ENCODE measurements around the gene ORC5.

The ORC5 gene

GRCh38 chr7:104207731-104208420 is at the start of gene ORC5:
Gene ORC5 (minus strand): TSS chr7:104208013. CDS start chr7:104207904, 109 bp downstream.
- DNase-seq (ENCODE audit: low read depth, low spot score) = no peak
- TF ChIP-seq CTCF (IDR thresholded peaks at IDR 0.05; ENCODE audit: insufficient read depth, low read length, missing control alignments) = no peak
- ChIA-PET POLR2A (interaction anchor here (1.0 kb wide), 1 partner anchor 24 kb away, joined by 3 read pairs; no protein-coding TSS in a partner anchor), CTCF (interaction anchor here (0.6 to 1.5 kb wide), 2 partner anchors 17 to 684 kb away, joined by 3 to 4 read pairs; no protein-coding TSS in a partner anchor)
- H3K4me3 ChIP-seq (ENCODE audit: low read depth, low read length) = peak within 1 kb of the TSS; percentile 93

GRCh38 chr7:104255616-104256015 is 47.8 kb upstream of the ORC5 start:
- no peak for DNase-seq (ENCODE audit: low read depth, low spot score)
- ChIA-PET POLR2A (no interaction called here), CTCF (interaction anchor here (1.8 kb wide), 1 partner anchor 12 kb away, joined by 6 read pairs; no protein-coding TSS in a partner anchor)
- no peak overlapping the region for H3K4me3 ChIP-seq (ENCODE audit: low read depth, low read length)
- no peak for TF ChIP-seq CTCF (IDR thresholded peaks at IDR 0.05; ENCODE audit: insufficient read depth, low read length, missing control alignments)

GRCh38 chr7:104255194-104255593 is 47.4 kb upstream of the ORC5 start:
- ChIA-PET CTCF (interaction anchor here (1.8 kb wide), 1 partner anchor 13 kb away, joined by 6 read pairs; no protein-coding TSS in a partner anchor), POLR2A (no interaction called here)
- no peak for TF ChIP-seq CTCF (IDR thresholded peaks at IDR 0.05; ENCODE audit: insufficient read depth, low read length, missing control alignments)

GRCh38 chr7:104254696-104255095 is 46.9 kb upstream of the ORC5 start:
- DNase-seq (ENCODE audit: low read depth, low spot score) = no peak
- CTCF ChIA-PET = interaction anchor here (1.8 kb wide), 1 partner anchor 13 kb away, joined by 6 read pairs; no protein-coding TSS in a partner anchor
- POLR2A ChIA-PET = no interaction called here
- TF ChIP-seq CTCF (IDR thresholded peaks at IDR 0.05; ENCODE audit: insufficient read depth, low read length, missing control alignments) = no peak
- H3K4me3 ChIP-seq (ENCODE audit: low read depth, low read length) = no peak overlapping the region

More at GRCh38 chr7:104255194-104255593, 47.4 kb upstream of the ORC5 start:
- DNase-seq (ENCODE audit: low read depth, low spot score) = no peak
- no peak overlapping the region for H3K4me3 ChIP-seq (ENCODE audit: low read depth, low read length)

- no peak for DNase-seq (ENCODE audit: low read depth, low spot score)
These were observed 44.8 kb upstream of the ORC5 start for GRCh38 chr7:104252409-104253134.

More at GRCh38 chr7:104252409-104253134, 44.8 kb upstream of the ORC5 start:
- TF ChIP-seq CTCF (IDR thresholded peaks at IDR 0.05; ENCODE audit: insufficient read depth, low read length, missing control alignments) = peak; percentile 1
- no peak overlapping the region for H3K4me3 ChIP-seq (ENCODE audit: low read depth, low read length)
- CTCF ChIA-PET = interaction anchor here (1.9 kb wide), 1 partner anchor 21 kb away, joined by 11 read pairs; no protein-coding TSS in a partner anchor
- POLR2A ChIA-PET = no interaction called here

All from AG04449 (cell line).